GM21723 (cell line): ENCODE results near the gene PTPRR.

ENCODE experiments used
- ATAC-seq: cut with Tn5 transposase; IDR thresholded peaks from one replicate; pipeline ENCODE4 v1.9.1; 2021; ENCODE audit warnings: mild to moderate bottlenecking, moderate library complexity; ENCODE audit not compliant: unreplicated experiment

PTPRR gene

DNA sequence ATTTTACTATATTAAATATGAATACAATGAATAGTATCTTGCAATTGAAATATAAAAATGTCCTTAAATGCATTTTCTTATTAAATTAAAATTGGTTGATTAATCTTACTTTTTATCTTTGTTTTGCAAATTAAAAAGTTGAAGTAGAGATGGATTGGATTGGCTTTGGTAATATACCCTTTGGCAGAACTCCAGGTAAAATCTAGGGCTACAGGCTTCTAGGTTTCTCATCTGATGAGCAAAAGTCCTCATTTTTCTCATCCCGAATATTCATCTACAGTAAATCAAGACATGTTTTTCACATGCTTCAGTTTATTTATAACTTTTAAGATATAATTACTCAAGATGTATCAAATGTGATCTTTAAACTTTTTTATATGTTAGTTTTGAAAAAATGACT is 2.2 kb downstream of the PTPRR start:
- no peak for ATAC-seq

DNA sequence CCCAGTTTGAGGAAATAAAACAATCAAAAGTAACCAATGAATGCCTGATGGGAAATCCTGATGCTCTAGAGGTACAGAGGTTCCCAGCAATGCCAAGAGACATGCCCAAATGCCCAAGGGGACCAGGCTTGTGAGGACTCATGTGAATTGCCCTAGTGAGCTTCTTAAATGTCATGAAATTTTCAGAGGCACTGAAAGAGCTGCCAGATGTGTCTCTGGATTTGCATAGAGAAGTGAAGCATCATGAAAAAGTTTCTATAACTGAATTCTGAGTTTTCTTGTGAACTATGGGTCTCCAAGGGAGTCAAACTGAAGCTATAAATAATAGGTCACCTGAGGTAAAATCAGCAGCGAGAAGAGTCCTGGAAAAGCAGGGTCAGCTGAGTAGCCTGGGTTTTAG is 9.9 kb downstream of the PTPRR start:
- ATAC-seq, result no peak

DNA sequence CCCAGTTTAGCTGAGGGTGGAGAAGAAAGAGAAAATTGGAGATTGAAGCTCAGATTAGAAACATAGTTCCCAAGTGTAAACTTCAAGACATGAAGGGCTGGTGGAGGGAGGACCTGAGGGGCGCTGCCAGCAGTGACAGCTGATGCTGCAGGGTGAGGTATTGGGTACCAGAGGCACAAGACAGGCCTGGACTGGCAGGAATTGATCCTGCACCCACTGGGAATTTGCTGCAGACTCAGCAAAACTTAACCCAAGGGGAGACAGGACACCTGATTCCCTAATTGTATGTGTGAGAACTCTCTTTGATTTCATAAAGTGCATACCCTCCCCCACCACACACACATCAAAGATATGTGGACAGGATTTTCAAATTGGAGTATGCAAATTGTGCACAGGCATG is 11.6 kb downstream of the PTPRR start:
- ATAC-seq, result no peak

DNA sequence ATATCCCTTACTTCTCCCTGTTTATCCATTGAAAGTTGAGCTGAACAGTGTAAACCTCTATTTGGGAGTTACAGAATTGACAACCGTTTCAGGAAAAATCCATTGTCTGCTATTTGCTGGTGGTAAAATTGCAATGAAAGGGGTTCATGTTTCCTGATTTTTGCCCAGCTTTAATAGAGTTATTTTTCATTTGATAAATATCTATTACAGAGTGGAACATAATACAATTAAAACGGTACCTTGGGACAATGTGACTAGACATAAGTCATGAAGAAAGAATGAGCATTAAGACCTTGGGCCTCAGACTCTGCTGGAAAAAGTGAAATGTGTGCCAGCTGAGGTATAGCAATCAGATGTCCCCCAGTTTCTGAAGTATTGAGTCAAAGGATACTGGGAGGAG is 13.1 kb downstream of the PTPRR start:
- no peak for ATAC-seq

DNA sequence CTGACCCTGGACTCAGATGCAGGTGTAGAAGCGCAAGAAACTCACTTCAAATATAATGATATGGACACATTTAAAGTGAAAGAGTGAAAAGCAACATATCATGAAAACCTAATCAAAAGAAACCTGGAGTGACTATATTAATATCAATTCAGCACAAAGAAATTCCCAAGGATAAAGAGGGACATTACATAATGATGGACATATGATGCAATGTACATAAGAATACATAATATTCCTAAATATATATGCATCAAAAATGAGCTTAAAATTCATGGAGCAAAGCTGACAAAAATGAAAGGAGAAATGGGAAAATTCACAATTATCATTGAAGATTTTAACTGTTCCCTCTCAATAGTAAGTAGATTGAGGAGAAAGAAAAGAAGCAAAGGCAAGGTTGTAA is 24.6 kb downstream of the PTPRR start:
- ATAC-seq, result no peak

DNA sequence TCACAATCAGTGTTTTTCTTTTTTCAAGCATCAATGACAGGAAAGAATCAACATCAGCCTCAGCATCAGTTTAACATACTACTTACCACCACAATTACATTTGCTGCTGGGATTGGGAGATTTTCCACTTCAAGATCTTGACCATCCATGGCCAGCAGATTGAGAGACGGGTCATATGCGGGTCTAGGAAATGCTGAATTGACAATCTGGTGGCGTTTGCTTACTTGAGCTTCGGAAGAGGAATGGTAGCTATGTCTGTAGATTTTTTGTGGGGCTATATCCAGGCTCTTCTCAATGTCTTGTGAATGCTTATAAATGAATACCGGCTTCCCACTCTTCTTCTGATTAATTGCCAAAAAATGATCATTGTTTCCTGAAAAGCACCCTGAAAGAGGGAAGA is 27.9 kb downstream of the PTPRR start:
- ATAC-seq, result no peak

DNA sequence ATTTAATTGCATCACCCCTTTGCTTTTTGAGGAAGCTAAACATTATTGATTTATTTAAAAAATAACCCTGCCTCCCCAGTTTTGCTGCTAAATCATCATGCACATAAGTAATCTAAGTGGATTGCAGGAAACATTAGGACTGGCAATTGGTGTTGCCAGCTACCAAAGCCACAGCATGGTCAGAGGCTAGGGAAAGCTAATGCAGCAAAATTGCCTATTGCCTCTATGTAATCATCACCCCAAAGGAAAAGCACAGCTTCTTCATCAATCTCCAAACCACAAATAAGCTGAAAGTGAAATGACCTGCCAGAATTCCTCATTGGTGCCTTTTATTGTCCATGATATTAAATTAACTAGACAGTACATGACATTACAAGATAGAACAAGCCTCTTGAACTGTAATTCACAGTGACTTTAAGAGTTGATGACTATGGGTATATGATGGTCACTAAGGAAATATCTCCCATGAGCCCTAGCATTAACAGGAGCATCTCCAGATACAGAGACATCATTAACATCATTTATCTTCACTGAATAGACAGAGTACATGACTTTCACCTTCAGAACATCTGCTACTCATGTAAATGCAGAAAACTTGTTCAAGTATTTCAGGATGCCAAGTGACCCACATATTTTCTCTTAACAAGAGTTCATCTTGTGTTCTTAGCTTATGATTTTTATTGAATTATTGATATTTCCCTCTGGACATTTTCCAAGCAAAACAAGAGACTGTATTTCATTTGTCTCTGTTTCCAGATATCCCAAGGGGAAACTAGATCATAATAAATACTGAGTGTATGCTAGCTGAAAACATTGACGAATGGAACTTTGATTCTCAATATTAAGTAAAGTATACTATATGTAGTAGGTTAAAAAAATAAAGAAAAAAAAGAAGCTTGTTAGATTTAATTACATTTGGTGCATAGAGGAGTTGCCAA is 29.4 kb downstream of the PTPRR start:
- ATAC-seq, result no peak

DNA sequence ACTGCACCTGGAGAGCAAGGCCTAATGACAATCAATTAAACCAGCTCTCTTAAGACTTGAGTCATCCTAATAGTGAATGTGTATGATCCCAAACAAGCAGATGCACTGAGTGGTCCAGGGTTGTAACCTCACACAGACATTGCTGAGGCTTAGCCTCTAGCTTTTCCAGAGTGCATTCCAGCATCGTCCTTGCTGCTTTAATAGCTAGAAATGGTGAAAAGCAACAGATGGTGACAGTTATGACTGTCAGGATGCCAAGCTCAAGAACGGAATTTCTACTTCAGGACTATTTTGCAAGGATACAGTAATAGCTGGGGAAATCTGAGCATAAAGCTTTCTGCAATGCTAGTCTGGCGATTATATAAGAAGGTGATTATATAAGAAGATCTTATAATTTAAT is 34.6 kb downstream of the PTPRR start:
- no peak for ATAC-seq

DNA sequence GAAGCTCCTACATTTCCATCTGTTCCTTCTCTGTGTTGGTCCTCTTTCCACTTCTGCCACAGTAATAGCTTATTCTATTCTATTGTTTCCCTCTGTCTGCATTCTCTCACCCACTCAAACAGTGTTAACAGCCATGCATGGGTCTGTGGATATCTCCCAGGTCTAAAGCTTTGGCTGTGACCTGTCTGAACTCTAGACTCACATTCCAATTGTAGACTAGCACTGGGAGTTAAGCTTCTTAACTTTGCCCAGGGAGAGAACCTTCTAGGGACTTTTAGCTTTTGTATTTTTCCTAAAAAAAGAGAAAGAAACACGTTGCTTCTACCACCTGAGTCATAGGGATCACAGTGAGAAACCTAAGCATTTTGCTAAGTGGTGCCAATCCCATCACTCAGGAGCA is 36.7 kb downstream of the PTPRR start:
- no peak for ATAC-seq

DNA sequence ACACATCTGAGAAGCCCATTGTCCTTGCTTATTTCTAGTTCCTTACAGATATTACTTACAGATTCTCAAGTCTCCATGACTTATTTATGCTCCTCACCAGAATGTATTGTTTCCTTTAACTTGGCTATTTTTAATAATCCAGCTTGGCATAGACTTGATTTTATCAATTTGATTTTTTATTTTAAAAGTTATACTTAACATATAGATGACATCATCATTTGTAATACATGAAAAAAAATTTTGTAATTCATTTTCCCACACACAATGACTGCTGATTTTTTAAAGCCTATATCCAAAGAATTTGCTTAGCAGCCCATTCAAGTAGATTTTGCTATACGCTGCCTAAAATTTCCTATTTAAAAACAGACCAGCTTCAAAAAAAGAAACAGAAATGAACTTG is 39.8 kb downstream of the PTPRR start:
- ATAC-seq, result no peak

DNA sequence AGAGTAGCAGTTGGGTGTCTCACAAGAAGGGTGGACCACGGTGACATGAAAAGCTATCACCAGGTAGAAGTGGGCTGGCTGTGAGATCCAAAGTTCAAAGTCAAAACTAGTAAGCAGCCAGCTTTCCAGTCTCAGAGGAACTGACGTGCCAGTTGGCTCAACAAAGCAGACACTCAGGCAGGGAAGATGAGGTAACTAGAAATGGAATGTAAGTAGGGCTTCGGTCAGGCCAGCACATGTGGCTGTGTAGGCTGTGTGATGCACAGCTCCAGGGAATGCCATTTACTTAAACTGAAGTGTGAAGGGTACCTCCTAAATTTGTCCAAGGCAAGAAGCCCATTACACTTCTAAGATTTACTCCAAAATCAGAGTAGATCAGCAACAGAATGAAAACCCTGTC is 43.6 kb downstream of the PTPRR start:
- ATAC-seq, result no peak

DNA sequence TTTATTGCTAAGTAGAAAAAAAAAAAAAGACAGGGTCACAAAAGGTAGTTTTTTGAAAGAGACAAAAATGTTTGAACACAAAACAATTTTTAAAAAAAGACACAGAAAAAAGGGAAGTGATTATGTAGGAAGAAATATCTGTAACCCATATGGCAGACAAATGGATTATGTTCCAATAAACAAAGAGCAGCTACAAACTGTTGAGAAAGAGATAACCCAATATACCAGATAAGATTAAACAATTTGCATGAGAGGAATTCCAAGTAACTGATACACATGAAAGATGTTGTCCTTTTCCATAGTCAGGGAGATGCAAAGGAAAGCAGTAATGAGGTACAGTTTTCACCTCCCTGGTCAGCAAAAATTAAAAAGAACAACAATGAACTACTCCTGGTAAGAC is 44.9 kb downstream of the PTPRR start:
- ATAC-seq, result no peak

DNA sequence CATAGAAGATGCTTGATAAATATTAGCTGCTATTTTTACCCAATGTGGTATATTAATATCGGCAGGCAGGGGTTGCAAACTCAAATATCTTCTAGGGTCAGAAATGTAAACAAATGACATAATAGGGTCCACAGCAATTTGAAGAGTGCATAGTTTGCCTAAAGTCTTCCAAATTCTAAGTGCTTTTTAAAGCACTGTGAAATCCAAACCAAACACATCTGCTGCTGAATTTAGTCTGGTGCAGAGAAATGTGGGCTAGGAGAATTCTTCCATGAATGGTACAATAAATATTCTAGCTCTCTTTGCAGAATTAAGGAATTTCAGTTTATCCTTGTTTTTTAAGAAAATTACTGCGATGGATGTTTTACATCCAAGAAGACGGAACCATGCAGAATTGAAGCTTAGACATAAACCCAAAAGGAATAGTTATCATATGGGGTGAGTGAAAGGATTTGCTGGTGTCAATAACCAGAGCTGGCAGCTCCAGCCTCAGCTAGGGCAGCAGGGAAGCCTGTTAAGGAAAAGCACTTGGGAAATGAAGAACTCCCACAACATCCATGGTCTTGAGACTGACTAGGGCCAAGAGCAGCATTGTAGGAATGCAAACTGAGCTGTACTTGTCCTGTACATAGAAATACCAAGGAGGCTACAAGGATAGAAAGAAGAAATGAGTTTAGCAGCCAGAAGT is 65.5 kb downstream of the PTPRR start:
- ATAC-seq, result no peak

DNA sequence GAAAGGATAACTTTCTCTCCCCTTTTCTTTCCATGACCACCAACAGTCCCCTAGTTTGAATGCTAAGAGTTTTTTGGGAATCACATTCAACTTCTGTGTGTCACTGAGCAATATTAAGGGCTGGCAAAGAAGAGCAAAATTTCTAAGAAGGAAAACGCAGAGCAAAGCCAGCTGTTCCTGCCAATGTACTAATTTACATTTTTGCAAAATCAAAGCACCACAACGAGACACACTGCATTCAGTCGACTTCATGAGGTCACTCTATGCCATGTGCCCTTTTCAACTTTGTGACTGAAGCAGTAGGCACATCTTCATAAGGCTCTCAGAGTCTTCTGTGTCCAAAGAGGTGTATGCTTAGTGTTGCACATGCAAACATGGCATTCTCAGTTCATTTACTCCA is 66.4 kb downstream of the PTPRR start:
- ATAC-seq, result no peak

DNA sequence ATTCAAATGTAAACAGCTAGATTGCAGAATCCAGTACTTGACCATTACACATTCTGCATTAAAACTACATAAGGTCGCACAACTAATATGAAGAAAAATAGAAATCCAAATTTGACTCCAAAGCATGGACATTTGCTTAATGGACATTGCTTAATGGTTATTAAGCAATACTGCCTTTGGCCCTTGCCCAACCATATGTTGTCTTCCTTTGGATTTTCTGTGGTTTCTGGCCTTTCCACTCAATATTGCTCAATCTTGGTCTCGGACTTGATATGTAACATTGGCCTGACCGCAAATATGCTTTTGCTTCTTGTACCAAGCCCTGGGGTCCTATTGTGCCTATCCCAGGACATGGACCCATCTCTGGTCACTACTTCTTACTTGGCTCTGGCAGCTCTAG is 67.2 kb downstream of the PTPRR start:
- ATAC-seq, result no peak

DNA sequence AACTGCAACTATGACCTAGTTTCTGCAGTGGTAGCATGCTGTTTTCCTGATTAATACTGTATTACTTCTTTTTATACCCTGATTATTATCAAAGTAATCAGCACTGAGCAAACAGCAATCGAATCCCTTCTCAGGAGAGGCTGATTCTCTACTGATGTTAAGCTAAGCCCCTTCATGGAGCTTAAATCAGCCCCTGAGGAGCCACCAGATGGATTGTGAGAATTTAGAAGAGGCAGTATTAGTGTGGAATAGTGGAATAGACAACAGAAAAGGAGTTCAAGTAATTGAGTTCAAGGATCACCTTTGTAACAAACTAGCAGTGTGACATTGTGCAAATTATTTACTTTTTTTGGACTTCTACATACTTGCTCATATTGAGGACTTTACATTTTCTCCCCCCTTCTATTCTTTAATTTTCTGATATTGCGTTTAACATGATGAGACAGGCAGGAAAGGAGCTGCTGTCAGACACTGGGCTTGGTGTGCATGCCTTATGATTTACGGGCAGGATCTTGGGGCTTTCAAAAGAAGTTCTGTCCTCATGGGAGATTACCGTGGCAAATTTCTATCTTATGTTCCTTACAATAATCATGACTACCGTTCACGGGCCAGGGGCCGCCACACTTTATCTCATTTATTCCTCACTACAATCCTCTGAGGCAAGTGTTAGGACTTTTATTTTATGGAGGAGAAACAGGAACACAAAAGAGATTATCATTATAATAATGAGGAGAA is 68.0 kb downstream of the PTPRR start:
- ATAC-seq, result no peak

DNA sequence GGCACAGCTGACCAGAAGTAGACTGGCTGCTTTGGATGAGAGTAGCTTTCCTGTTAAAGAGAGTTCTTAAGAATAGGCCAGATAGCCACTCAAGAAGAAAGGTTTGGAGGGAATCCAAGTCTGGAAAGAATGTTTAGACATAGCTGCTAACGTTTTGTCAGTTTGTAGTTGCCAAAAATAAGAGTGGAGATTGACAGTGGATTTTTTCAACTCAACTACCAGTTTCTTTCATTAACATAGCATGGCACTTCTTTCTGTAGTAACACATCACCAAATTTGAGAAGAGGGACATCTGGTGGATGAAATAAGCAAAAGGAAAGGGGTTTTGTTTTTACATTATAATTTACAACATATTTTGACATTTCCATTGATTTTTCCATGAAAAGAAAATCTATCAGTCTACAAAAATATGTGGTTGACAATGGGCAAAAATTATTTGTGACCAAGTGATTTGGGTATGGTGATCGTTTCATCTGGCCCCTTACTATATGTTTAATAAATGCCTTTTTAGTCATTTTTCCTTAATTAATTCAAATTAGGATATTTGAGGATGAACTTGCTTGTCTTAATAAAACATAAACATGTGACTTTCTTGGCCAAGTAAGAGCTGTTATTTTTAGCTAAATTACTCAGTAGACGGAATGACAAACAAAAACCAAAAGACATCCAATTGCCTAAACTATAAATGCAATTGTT is 71.1 kb downstream of the PTPRR start:
- no peak for ATAC-seq

DNA sequence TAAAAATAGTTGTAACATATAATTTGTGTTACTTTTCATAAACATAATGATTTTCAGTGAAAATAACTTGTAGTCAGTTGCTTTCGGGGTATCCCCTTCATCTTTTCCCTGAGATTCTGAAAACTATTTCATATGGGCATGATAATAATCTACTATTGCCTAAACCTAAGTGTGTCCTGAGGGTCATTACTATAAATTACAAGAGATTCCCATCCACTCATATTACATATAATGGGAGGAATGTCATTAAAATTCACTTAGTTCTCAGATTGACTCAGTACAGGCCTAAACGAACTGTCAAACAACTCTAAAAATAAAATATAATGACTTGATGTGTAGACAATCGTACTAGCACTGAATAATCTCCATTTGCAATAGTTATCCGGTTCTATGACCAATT is 72.7 kb downstream of the PTPRR start:
- ATAC-seq, result no peak

DNA sequence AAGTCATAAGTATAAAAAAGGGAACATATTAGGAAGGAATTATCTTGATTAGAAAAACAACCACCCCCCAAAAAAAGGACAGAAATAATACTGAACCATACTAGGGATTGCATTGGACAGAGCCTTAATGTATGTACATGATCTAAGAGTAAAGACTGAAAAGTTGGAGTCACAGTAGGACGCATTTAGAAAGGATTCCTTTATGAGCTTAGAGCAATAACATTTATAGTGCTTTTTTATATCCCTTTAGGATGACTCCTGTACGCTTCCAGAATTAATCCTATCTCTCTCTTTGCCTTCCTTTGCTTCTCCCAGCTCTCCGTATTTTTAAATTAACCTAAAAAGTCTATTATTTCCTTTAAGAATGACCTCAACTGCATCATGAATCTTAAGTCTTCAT is 75.3 kb downstream of the PTPRR start:
- ATAC-seq, result no peak

DNA sequence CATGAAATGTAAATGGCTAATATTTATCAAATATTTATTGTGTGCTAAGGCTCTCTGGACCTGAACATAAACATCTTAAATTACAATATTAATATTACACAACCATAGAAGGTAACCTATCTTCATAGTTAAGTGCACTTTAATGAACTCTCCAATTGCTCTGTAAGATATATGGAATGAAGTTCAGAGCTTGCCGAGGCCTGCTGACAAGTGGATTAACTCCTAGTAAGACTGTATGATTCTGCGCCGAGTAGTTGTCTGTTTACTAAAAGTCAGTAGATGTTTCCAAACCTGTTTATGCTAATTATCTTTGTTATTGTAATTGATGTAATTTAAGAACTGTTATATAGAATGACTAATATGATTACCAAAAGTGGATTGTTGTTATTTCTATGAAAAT is 77.2 kb downstream of the PTPRR start:
- no peak for ATAC-seq

DNA sequence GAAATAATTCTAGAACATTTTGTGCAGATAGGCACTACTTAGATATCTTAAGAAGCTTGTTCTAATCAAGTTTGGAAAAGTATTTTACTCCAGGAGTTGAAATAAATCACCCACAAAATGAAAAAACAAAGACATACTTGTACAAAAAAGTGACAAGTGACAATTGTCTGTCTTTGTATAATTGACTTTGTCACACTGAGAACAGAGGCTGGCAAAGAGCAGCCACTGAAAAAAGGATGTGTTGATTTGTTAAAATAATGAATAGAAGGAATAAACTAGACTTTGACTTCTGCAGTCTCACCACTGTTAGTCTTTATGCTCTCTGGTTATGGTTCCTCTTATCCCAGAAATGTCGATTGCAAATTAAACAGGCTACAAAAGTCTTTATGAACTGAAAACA is 77.6 kb downstream of the PTPRR start:
- no peak for ATAC-seq
